Neural crest cell (in vitro differentiated cells): ENCODE results near the gene CLDN11. TPM values are rescaled to one million over a fixed set of nuclear protein-coding genes. Genes with fewer than 3 reads are reported as not detected.

Experiments used
- DNase-seq: peaks from one replicate; pipeline ENCODE4 v3.0.0; 2021; ENCODE audit warnings: low read depth, mixed read lengths, low spot score
- H3K27ac Mint-ChIP-seq: one replicate; pipeline ENCODE4 v1.8.0; 2021; ENCODE audit warnings: mild to moderate bottlenecking, mixed read lengths; ENCODE audit not compliant: unreplicated experiment
- H3K27me3 Mint-ChIP-seq: 2 replicates; pipeline ENCODE4 v1.8.0; 2021; ENCODE audit warnings: low read depth, mild to moderate bottlenecking, mixed read lengths
- H3K36me3 Mint-ChIP-seq: 2 replicates; pipeline ENCODE4 v1.8.0; 2021; ENCODE audit warnings: low read depth, mild to moderate bottlenecking, mixed read lengths
- H3K4me1 Mint-ChIP-seq: 2 replicates; pipeline ENCODE4 v1.8.0; 2021; ENCODE audit warnings: mixed read lengths
- H3K4me3 Mint-ChIP-seq: one replicate; pipeline ENCODE4 v1.8.0; 2021; ENCODE audit warnings: mild to moderate bottlenecking, mixed read lengths
- H3K9me3 Mint-ChIP-seq: 2 replicates; pipeline ENCODE4 v1.8.0; 2021; ENCODE audit warnings: mixed read lengths
- CTCF ChIP-seq: fragments of 200-600 bp; sonication (generic); conservative IDR thresholded peaks from 2 replicates; pipeline ENCODE4 v1.5.0; 2021; ENCODE audit warnings: antibody characterized with exemption, mild to moderate bottlenecking
- total RNA-seq: library from RNA; stranded (reverse); gene quantifications from 2 replicates; pipeline ENCODE4 v1.2.1, GENCODE V29; 2021

Gene CLDN11
- total RNA-seq, 1 donor from 2014 or later: 2.0 TPM

DNA sequence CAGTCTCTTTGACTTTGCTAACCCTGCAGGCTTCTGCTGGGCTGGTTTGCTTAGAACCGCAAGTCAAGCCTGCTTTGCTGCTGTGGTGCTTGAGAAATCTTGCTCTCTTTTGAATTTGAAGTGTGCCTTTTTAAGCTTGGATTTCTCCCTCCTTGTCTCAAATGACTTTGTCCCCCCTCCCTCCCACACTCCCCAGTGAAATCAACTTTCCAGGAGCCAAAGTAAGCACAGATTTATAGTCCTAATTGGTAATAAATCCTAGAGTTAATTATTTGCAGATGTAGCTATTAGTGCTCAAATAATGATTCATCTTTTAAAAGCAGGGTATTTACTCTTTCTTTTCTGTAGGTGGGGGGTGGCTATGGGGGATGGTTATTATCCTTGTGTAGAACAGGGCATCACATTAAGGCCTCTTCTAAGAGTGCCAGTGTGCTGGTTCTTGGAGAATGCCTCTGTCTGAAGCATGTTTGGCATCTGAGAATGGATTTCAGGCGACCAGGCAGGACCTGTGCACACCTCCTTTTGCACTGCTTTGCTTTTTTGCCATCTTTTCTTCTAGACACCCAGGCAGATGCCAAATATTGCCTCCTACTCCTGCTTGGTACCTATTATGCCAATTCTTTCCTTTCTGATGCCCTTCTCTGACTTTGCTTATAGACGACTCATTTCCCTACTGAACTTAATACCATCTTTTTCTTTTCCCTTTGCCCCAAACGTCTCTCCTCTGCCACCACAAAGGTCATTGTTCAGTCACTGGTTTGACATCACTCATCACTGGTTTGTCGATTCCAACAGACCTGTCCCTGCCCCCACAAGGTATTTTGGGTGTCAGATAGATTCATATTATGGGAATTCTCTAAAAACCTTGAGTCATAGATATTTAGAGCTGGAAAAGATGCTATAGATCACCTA lies 50.7 kb downstream of the CLDN11 start:
- TF ChIP-seq CTCF: no peak
- no peak overlapping the region for H3K4me3 Mint-ChIP-seq

GRCh38 chr3:170470063-170471016 lies 51.7 kb downstream of the CLDN11 start:
- Mint-ChIP-seq H3K9me3 (no peaks in the 10 kb centered on the region), H3K27me3 (peaks cover 10% of the 10 kb centered on the region), H3K4me1 (peaks cover 28% of the 10 kb centered on the region), H3K36me3 (no peaks in the 10 kb centered on the region), H3K27ac (peak overlapping the region; percentile 74), H3K4me3 (no peak overlapping the region)
- DNase-seq: no peak
- TF ChIP-seq CTCF: no peak

More for the DNA sequence above, 50.7 kb downstream of the CLDN11 start:
- Mint-ChIP-seq H3K27me3 (peaks cover 7% of the 10 kb centered on the region), H3K27ac (no peak overlapping the region), H3K4me1 (peaks cover 28% of the 10 kb centered on the region), H3K9me3 (no peaks in the 10 kb centered on the region), H3K36me3 (no peaks in the 10 kb centered on the region)
- no peak for DNase-seq

GRCh38 chr3:170471149-170471548 lies 52.5 kb downstream of the CLDN11 start:
- DNase-seq: no peak
- Mint-ChIP-seq H3K27me3 (peaks cover 10% of the 10 kb centered on the region), H3K4me1 (peaks cover 28% of the 10 kb centered on the region), H3K9me3 (no peaks in the 10 kb centered on the region), H3K36me3 (no peaks in the 10 kb centered on the region), H3K4me3 (no peak overlapping the region), H3K27ac (peak overlapping the region; percentile 74)
- TF ChIP-seq CTCF: no peak

DNA sequence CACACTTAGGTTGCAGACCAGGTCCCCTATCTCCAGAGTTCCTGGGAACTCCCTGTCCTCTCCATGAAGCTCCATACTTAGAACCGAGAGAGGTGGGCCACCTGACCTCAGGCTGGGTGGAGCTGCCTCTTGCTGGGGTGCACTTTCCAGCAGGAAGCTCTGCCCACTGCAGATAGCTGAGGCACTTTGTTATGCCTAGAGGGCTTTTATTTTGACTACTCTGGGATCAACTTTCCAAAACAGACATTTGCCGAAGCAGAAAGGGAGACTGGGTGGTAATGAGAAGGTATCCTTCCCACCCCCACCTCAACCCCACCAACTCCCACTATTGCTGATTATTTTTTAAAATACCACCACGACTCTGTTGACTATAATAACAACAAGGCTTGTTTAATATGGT lies 54.7 kb downstream of the CLDN11 start:
- H3K4me1 Mint-ChIP-seq: peaks cover 18% of the 10 kb centered on the region
- H3K4me3 Mint-ChIP-seq: no peak overlapping the region
- TF ChIP-seq CTCF: no peak
- no peak for DNase-seq
- no peaks in the 10 kb centered on the region for H3K36me3 Mint-ChIP-seq
- peaks cover 20% of the 10 kb centered on the region for H3K27me3 Mint-ChIP-seq
- H3K9me3 Mint-ChIP-seq: no peaks in the 10 kb centered on the region
- no peak overlapping the region for H3K27ac Mint-ChIP-seq

DNA sequence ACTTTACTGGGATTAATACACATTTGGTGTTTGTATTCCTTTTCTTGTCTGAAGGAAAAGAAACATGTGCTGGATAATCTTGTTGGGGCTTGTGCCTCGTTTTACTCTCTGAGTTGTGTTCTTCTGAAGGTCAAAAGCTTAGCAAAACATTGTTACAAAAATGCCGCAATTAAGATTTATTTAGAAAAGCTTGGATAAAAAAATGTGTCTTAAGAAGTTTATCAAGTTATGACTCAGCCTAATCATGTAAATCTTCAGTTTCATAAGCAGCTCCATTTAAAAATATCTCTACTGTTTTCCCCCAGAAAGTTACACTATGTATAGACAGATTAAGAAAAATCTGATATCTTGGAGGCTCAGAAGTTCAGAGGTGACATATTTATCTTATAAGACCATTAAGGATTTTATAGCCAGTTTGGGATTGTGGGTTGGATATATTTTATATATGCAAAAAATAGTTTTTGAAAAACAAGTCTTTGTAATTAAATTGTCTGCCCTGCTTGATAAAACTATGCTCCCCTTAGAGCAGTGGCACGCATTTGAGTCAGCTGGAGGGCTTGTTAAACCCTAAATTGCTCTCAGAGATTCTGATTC lies 56.5 kb downstream of the CLDN11 start:
- DNase-seq: no peak
- Mint-ChIP-seq H3K36me3 (no peaks in the 10 kb centered on the region), H3K27me3 (peaks cover 20% of the 10 kb centered on the region), H3K9me3 (no peaks in the 10 kb centered on the region), H3K4me1 (peaks cover 12% of the 10 kb centered on the region), H3K27ac (no peak overlapping the region), H3K4me3 (no peak overlapping the region)
- TF ChIP-seq CTCF: no peak
